ENCODE results near the gene BLTP3A.
"Not testable (repeated sequence)": the region's sequence is repeated elsewhere in the genome, so short reads cannot be mapped to it uniquely, and the experiment has no call there.

The BLTP3A gene

GRCh38 chr6:34806738-34807453 lies 15.0 kb downstream of the BLTP3A start:
- ATAC-seq (ENCODE audit: low read depth) (no peak), DNase-seq (ENCODE audit: low spot score in 2 of 2) (no peak)
- Mint-ChIP-seq H3K27ac (no peak overlapping the region), H3K4me1 (peaks cover 15% of the 10 kb centered on the region), H3K9me3 (no peaks in the 10 kb centered on the region), H3K27me3 (no peaks in the 10 kb centered on the region), H3K36me3 (peaks cover under 1% of the 10 kb centered on the region), H3K4me3 (no peak overlapping the region)

GRCh38 chr6:34808473-34808872 lies 16.6 kb downstream of the BLTP3A start:
- H3K4me3 Mint-ChIP-seq; H3K27me3 Mint-ChIP-seq; H3K27ac Mint-ChIP-seq; H3K9me3 Mint-ChIP-seq; DNase-seq (ENCODE audit: low spot score in 2 of 2); H3K36me3 Mint-ChIP-seq; ATAC-seq (ENCODE audit: low read depth): not testable (repeated sequence)
- H3K4me1 Mint-ChIP-seq, result peaks cover 16% of the 10 kb centered on the region

- H3K27ac Mint-ChIP-seq; DNase-seq (ENCODE audit: low spot score in 2 of 2); H3K4me3 Mint-ChIP-seq; H3K9me3 Mint-ChIP-seq; ATAC-seq (ENCODE audit: low read depth); H3K27me3 Mint-ChIP-seq; H3K36me3 Mint-ChIP-seq: not testable (repeated sequence)
- H3K4me1 Mint-ChIP-seq, result peaks cover 14% of the 10 kb centered on the region
Measured at GRCh38 chr6:34809419-34809818, 17.5 kb downstream of the BLTP3A start.

GRCh38 chr6:34810017-34810882 lies 18.4 kb downstream of the BLTP3A start:
- Mint-ChIP-seq H3K4me3 (no peak overlapping the region), H3K27me3 (no peaks in the 10 kb centered on the region), H3K27ac (no peak overlapping the region), H3K36me3 (no peaks in the 10 kb centered on the region), H3K4me1 (peaks cover 19% of the 10 kb centered on the region), H3K9me3 (no peaks in the 10 kb centered on the region)
- DNase-seq (ENCODE audit: low spot score in 2 of 2) (no peak), ATAC-seq (ENCODE audit: low read depth) (no peak)

GRCh38 chr6:34810936-34811632 lies 19.2 kb downstream of the BLTP3A start:
- Mint-ChIP-seq H3K9me3 (no peaks in the 10 kb centered on the region), H3K4me3 (no peak overlapping the region), H3K36me3 (no peaks in the 10 kb centered on the region), H3K27me3 (no peaks in the 10 kb centered on the region), H3K27ac (peak overlapping the region; percentile 47), H3K4me1 (peaks cover 19% of the 10 kb centered on the region)
- ATAC-seq (ENCODE audit: low read depth), result peak; percentile 38
- no peak for DNase-seq (ENCODE audit: low spot score in 2 of 2)

- H3K27me3 Mint-ChIP-seq, result no peaks in the 10 kb centered on the region
- H3K9me3 Mint-ChIP-seq, result no peaks in the 10 kb centered on the region
- no peaks in the 10 kb centered on the region for H3K36me3 Mint-ChIP-seq
- ATAC-seq (ENCODE audit: low read depth) (no peak), DNase-seq (ENCODE audit: low spot score in 2 of 2) (no peak)
- H3K27ac Mint-ChIP-seq, result no peak overlapping the region
- no peak overlapping the region for H3K4me3 Mint-ChIP-seq
- H3K4me1 Mint-ChIP-seq, result peaks cover 24% of the 10 kb centered on the region
Measured at GRCh38 chr6:34813028-34813713, 21.3 kb downstream of the BLTP3A start.

GRCh38 chr6:34816635-34817301 lies 24.9 kb downstream of the BLTP3A start:
- no peaks in the 10 kb centered on the region for H3K9me3 Mint-ChIP-seq
- H3K36me3 Mint-ChIP-seq, result peaks cover under 1% of the 10 kb centered on the region
- no peak for DNase-seq (ENCODE audit: low spot score in 2 of 2)
- ATAC-seq (ENCODE audit: low read depth), result no peak
- peak overlapping the region; percentile 80 for H3K27ac Mint-ChIP-seq
- H3K4me1 Mint-ChIP-seq, result peaks cover 27% of the 10 kb centered on the region
- H3K4me3 Mint-ChIP-seq, result no peak overlapping the region
- no peaks in the 10 kb centered on the region for H3K27me3 Mint-ChIP-seq

- Mint-ChIP-seq H3K36me3 (peaks cover 3% of the 10 kb centered on the region), H3K9me3 (no peaks in the 10 kb centered on the region), H3K27ac (no peak overlapping the region), H3K4me1 (peaks cover 27% of the 10 kb centered on the region), H3K27me3 (no peaks in the 10 kb centered on the region), H3K4me3 (no peak overlapping the region)
- ATAC-seq (ENCODE audit: low read depth) (no peak), DNase-seq (ENCODE audit: low spot score in 2 of 2) (no peak)
Measured at GRCh38 chr6:34817446-34817845, 25.6 kb downstream of the BLTP3A start.

GRCh38 chr6:34818872-34819570 lies 27.1 kb downstream of the BLTP3A start:
- not testable (repeated sequence) for H3K4me3 Mint-ChIP-seq, H3K27ac Mint-ChIP-seq

GRCh38 chr6:34819571-34820480 lies 27.9 kb downstream of the BLTP3A start:
- H3K4me1 Mint-ChIP-seq, result peaks cover 20% of the 10 kb centered on the region
- no peaks in the 10 kb centered on the region for H3K27me3 Mint-ChIP-seq
- ATAC-seq (ENCODE audit: low read depth) (no peak), DNase-seq (ENCODE audit: low spot score in 2 of 2) (no peak)
- no peak overlapping the region for H3K27ac Mint-ChIP-seq
- H3K4me3 Mint-ChIP-seq, result no peak overlapping the region
- no peaks in the 10 kb centered on the region for H3K9me3 Mint-ChIP-seq
- H3K36me3 Mint-ChIP-seq, result peaks cover 14% of the 10 kb centered on the region

More at GRCh38 chr6:34818872-34819570, 27.1 kb downstream of the BLTP3A start:
- ATAC-seq (ENCODE audit: low read depth); DNase-seq (ENCODE audit: low spot score in 2 of 2); H3K9me3 Mint-ChIP-seq; H3K27me3 Mint-ChIP-seq: not testable (repeated sequence)
- H3K4me1 Mint-ChIP-seq, result peaks cover 23% of the 10 kb centered on the region
- H3K36me3 Mint-ChIP-seq, result peaks cover 14% of the 10 kb centered on the region

GRCh38 chr6:34829137-34829536 lies 37.3 kb downstream of the BLTP3A start:
- H3K4me3 Mint-ChIP-seq, result no peak overlapping the region
- H3K36me3 Mint-ChIP-seq, result peaks cover 16% of the 10 kb centered on the region
- no peaks in the 10 kb centered on the region for H3K4me1 Mint-ChIP-seq
- H3K27me3 Mint-ChIP-seq, result no peaks in the 10 kb centered on the region
- no peaks in the 10 kb centered on the region for H3K9me3 Mint-ChIP-seq
- DNase-seq (ENCODE audit: low spot score in 2 of 2), result no peak
- no peak for ATAC-seq (ENCODE audit: low read depth)
- no peak overlapping the region for H3K27ac Mint-ChIP-seq

- no peaks in the 10 kb centered on the region for H3K4me1 Mint-ChIP-seq
- no peak overlapping the region for H3K4me3 Mint-ChIP-seq
- ATAC-seq (ENCODE audit: low read depth), result no peak
- H3K27me3 Mint-ChIP-seq, result no peaks in the 10 kb centered on the region
- no peaks in the 10 kb centered on the region for H3K9me3 Mint-ChIP-seq
- H3K27ac Mint-ChIP-seq, result no peak overlapping the region
- peaks cover 27% of the 10 kb centered on the region for H3K36me3 Mint-ChIP-seq
- no peak for DNase-seq (ENCODE audit: low spot score in 2 of 2)
Measured at GRCh38 chr6:34832942-34833341, 41.1 kb downstream of the BLTP3A start.
